SH-SY5Y (cell line): Measurements from ENCODE around the gene TMEM271.

Source experiments
- GATA2 ChIP-seq: IDR thresholded peaks from 2 replicates; pipeline ENCODE4 v1.6.1; 2011; ENCODE audit warnings: mild to moderate bottlenecking, low read depth, low read length
- GATA3 ChIP-seq: IDR thresholded peaks from 2 replicates; pipeline ENCODE4 v1.6.1; 2011; ENCODE audit warnings: low read depth, mild to moderate bottlenecking, low read length, moderate library complexity

Gene TMEM271

DNA sequence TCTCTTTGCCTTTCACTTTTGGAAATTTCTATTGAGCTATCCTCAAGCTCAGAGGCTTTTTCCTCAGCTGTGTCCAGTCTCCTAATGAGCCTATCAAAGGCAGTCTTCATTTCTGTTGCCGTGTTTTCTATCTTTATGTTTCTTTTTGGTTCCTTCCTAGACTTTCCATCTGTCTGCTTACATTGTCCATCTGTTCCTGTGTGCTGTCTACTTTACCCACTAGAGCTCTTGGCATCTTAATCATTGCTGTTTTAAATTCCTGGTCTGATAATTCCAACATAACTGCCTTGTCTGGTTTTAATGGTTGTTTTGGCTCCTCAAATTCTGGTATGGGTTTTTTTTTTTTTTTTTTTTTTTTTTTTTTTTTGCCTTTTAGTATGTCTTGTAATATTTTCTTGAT lies 40.0 kb upstream of the TMEM271 start:
- TF ChIP-seq GATA2 (no peak), GATA3 (no peak)

DNA sequence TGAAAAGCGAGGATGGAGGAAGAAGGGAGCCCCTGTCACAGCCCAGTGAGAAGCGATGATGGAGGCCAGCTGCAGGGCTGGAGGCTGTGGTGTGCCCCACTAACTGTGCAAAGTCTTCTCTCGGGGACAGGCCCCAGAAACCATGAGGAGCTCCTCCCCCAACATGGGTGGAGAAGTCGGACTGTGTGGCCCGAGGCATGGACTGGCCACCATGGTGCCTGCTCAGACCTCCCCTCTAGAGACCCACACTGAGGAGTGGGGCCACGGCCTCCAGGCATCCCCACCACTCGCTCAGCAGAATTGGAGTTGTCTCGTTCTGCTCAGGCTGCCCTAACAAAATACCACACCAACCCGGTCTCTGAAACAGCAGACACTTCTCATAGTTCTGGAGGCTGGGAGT lies 37.0 kb upstream of the TMEM271 start:
- TF ChIP-seq GATA3: no peak
- no peak for TF ChIP-seq GATA2

DNA sequence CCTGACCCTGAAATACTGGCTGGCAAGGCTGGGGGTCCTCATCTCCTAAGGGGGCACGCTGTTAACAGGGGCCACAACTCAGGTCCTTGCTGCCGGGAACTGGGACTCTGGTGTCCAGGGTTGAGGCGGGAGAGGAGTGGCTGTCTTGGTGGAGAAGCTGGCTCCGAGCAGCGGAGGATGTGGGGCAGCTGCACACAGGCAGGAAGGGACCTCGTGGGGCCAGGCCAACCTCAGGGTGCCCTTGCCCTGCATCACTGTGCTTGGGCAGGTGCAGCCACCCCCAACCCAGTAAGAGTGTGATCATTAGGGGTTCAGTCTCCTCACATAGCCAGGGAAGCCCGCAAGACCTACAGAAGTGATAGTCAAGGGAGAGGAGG lies 36.6 kb upstream of the TMEM271 start:
- TF ChIP-seq GATA3 (no peak), GATA2 (no peak)

DNA sequence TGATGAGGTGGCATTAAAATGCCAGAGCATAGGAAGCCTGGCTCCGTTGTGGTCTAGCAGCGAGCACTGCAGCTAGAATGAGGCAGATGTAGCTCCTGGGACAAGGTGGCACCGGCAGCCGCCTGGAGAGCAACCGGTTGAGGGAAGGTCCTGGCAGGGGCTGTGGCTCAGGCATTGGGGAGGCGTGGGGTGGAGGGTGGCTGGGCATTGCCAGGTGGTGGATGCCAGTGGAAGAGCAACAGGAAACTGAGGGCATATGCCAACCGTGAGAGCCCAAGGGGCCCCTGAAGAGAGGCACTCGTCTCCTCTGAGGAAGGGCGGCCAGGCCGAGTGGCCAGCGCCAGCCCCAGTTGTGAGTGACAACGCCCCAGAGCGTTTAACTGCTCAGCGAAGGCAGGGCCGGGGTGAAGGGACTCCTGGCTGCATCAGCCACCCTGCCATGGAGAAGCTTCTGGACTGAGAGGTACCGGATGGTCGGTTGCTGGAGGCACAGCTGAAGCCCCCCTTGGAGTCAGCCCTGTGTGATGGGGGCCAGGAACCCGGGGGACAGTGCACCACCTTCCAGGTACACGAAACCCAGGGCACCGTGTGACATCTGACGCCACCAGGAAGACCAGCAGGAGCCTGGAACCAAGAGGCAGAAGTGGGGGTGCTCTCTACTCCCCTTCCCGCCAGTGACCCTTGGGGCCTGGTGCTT lies 36.1 kb upstream of the TMEM271 start:
- TF ChIP-seq GATA3 (no peak), GATA2 (no peak)

DNA sequence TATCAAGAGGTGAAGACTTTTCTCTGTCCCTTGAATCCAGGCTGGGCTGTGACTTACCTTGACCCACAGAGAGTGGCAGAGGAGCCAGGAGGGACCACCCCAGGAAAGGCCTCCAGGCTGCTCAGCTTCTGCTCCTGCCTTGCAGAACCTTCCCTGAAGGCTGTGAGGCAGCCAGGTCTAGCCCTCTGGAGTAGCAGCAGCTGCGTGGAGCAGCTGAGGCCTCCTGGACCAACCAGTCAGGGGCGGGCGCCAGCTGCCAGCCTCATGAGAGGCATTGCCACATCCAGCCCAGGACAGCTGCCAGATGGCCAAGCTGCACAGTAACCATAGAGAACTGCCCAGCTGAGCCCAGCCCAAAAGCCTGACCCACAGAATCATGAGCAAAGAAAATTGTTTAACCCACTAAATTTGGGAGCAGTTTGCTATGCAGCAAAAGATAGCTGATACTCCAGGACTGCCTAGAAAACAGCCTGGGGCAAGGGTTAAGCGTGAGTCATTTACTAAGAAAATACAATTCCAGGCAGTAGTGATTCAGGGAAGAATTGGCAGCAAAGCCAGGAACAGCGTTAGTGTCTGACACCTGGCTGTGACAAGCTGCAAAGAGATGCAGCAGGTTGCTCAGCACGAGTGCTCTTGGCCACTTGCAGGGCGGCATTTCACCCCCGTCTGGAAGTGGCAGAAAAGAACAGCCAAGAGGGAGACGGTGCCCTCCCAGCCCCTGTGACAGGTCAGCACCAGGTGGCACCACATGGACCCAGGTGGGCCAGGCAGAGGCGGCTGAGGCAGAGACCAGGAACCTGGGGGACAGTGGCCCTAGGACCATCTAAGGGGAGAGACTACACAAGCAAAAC lies 34.5 kb upstream of the TMEM271 start:
- no peak for TF ChIP-seq GATA2
- no peak for TF ChIP-seq GATA3

DNA sequence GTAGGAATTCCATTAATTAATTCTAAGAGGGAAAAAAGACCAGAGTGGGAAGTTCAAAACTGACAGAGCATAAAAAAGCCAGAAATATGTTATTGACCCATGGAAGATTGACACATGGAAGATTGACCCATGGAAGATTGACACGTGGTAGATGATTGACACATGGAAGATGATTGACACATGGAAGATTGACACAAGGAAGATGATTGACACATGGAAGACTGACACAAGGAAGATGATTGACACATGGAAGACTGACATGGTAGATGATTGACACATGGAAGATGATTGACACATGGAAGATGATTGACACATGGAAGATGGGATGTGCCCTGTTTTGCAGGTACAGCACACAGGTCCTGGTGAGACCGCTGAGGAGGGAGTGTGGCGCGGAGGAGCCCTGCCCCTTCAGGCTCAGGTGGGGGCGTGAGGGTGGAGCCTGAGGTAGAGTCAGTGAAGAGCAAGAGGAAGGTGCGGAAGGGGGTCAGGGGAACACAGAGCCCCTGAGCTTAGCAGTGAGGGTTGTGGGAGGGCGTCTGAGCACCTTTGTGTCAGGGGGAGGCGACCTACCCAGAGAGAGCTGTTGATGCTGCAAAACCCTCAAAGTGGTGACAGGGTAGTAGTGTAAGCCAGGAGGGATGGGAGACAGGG lies 33.4 kb upstream of the TMEM271 start:
- TF ChIP-seq GATA3: no peak
- TF ChIP-seq GATA2: no peak

DNA sequence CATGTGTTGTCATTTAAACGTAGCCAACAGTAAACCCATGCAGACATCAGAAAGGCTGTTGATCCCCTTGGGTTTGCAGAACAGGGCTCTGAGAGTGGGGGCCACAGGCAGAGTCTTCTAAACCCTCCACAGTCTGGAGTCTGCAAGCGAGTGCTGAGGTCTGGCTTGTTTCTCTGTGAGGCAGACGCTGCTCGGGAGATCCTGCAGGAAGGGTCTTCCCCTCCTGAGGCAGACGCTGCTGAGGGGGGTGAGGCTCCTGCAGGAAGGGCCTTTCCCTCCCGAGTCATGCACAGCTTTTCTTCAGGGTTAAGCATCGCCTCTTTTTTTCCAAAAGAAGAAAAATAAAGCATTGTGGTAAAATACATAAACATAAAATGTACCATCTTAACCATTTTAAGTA lies 32.1 kb upstream of the TMEM271 start:
- TF ChIP-seq GATA2 (no peak), GATA3 (no peak)

DNA sequence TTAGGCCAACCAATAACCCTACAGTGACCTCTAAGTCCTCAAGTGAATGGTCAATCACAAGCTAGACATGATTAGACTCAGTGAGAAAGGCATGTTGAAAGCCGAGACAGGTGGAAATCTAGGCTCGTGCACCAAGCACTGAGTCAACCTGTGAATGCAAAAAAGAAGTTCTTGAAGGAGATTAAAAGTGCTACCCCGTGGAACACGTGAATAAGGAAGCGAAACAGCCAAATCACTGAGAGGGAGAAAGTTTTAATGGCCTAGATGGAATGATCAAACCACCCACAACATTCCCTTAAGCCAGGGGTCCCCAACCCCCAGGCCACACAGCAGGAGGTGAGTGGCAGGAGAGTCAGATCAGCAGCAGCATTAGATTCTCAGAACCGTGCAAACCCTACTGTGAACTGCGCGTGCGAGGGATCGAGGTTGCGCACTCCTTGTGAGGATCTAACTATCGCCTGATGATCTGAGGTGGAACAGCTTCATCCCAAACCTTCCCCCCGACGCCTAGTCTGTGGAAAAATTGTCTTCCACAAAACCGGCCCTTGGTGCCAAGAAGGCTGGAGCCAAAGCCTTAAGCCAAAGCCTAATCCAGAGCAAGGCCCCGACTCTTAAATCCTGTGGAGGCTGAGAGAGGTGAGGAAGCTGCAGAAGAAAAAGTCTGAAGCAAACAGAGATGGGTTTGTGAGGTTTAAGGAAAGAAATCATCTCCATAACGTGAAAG lies 29.8 kb upstream of the TMEM271 start:
- TF ChIP-seq GATA3: no peak

DNA sequence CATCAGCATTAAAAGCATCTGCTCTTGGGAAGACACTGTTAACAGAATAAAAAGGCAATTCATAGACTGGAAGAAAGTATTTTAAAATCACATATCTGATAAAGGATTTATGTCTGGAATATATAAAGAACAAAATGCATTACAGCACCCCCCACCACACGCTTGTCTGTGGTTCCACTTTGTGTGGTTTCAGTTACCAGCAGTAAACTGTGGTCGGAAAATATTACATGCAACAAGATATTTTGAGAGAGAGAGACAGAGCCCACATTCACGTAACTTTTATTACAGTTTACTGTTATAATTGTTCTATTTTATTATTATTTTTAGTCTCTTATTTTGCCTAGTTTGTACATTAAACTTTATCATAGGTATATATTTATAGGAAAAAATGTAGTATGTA lies 28.0 kb upstream of the TMEM271 start:
- TF ChIP-seq GATA3: no peak
- TF ChIP-seq GATA2: no peak

DNA sequence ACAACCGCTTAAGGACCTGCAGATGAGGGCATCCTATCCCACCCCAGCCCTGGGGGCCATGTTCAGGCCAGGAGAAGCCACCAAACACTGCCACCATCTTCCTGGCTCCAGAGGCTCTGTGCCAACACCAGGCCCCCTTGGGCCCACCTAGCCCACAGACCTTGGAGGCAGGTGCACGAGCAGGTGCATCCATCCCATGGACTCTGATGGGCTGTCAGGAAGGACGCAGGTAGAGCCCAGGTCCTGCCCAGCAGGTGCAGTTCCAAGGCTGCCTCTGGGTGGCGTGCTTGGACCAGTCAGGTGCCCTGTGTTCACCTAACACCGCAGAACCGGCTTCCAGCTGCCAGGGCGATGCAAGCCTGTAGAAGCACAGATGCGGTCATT lies 26.5 kb upstream of the TMEM271 start:
- no peak for TF ChIP-seq GATA3
- TF ChIP-seq GATA2: no peak

DNA sequence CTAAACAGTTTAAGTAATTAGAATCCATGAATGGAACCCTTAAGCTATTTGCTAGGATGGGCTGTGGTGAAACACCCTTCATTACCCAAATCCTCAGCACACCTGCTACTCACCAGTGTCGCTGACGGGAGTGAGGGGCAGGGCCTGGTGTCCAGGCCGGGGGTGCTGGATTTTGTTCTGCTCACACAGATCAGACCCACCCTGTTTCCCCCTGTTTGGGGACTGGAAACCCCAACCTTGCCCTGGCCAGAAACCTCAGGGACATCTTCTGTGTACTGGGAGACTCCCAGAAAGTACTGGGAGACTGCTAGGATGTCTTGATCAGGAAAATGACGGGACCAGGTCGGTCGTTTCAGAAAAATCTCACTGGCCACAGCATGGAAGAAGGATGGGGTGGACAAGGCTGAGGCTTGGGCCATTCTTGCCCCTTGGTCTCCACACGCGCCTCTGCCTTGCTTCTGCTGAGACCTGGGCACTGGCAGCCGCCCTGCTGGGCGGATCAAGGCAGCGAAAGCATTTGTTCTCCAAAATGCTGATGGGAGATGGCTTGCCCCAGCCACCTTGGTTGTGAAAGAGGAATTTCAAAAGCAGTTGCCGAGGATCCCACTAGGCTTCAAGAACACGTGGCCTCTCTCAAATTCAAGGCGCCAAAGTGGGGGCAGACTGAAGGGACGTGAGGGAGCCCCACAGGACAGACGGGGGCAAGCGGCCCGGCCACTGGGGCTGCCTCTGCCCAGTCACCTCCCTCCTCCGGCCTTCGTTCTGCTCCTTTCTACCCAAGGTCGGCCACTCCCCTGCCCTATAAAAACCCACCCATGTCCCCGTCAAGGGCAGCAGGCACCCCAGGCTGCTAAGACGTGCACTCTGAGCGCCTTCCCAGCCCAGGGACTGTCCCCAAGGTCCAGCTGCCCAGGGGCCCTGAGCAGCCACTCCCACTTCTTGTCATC lies 25.8 kb upstream of the TMEM271 start:
- TF ChIP-seq GATA3 (no peak), GATA2 (no peak)

DNA sequence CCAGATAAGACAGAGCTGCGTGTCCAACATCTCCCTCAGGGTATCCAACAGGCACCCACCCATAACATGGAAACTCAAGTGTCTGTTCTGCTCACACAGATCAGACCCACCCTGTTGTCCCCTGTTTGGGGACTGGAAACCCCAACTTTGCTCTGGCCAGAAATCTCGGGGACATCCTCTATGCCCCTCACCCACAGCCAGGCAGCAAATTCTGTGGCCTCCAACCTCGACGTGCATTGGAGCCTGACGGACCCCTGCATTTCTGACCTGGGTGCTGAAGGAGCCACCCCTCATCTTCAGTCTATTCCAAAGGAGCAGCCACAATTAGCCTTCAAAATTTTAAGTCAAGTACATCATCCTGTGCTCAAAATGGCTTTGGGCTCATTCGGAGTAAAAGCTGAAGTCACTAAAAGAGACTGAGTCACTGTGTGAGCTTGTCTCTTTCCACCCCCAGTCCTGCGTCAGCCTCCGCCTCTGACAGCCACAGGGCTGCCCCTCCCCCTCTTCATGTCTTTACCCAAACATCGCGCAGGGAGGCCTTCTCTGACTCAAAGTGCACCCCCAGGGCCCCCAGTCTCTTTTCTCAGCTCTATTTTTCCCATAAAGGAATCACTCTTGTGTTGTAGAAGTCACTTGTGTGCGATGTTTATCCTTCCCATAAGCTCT lies 24.9 kb upstream of the TMEM271 start:
- TF ChIP-seq GATA3 (no peak), GATA2 (no peak)

DNA sequence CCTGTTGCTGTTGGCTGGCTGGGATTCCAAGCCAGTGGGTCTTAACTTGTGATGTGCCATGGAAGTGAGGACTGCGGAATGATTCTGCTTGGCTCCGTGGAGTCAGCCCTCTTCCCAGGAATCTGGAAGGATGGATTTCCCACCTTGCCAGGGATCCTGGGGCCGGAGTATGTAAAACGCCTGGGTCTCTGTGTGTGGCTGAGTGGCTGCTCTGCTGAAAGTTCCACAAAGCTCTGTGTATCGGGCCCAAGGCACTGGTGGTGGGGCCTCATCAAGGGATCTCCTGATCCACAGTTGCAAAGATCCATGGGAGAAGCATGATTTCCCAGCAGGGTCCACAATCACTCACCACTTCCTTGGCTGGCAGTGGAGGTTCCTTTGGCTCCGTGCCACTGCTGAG lies 24.1 kb upstream of the TMEM271 start:
- TF ChIP-seq GATA2 (no peak), GATA3 (no peak)

DNA sequence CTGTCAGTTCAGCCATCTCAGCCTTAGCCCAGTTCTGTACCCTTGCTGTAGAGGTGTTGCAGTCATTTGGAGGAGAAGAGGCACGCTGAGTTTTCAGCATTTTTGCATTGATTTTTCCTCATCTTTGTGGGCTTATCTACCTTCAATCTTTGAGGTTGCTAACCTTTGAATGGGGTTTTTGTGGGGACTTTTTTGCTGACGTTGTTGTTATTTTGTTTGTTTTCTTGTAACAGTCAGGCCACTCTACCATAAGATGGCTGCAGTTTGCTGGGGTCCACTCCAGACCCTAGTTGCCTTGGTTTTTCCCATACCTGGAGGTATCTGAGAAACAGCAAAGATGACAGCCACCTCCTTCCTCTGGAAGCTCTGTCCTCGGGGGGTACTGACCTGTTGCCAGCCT lies 22.8 kb upstream of the TMEM271 start:
- TF ChIP-seq GATA3 (no peak), GATA2 (no peak)
